Nephron (organoid): Measurements from ENCODE around the gene TEF.
A peak's percentile ranks its signal among the peaks of the same experiment; 100 is the strongest.
"Not testable (repeated sequence)": the region's sequence is repeated elsewhere in the genome, so short reads cannot be mapped to it uniquely, and the experiment has no call there.

ENCODE experiments used
- H3K27ac Mint-ChIP-seq, 3 experiments: 2 replicates each; pipeline ENCODE4 v1.8.0; 2020; ENCODE audit warnings: mixed read lengths in 3 of 3, mild to moderate bottlenecking in 2 of 3, moderate library complexity in 1 of 3
- H3K27me3 Mint-ChIP-seq: 2 replicates; pipeline ENCODE4 v1.8.0; 2021; ENCODE audit warnings: low read depth, mild to moderate bottlenecking, moderate library complexity, mixed read lengths
- H3K36me3 Mint-ChIP-seq: 2 replicates; pipeline ENCODE4 v1.8.0; 2020; ENCODE audit warnings: low read depth, mixed read lengths
- H3K4me1 Mint-ChIP-seq: 2 replicates; pipeline ENCODE4 v1.8.0; 2020; ENCODE audit warnings: mixed read lengths
- H3K4me3 Mint-ChIP-seq, 3 experiments: 2 replicates each; pipeline ENCODE4 v1.8.0; 2020; ENCODE audit warnings: mild to moderate bottlenecking in 3 of 3, mixed read lengths in 3 of 3, moderate library complexity in 2 of 3
- H3K9me3 Mint-ChIP-seq: 2 replicates; pipeline ENCODE4 v1.8.0; 2020; ENCODE audit warnings: mixed read lengths
- TF ChIP-seq, protein P1 (sequence below), 3 experiments: fragments of 200-600 bp; sonication (generic); IDR thresholded peaks; one replicate each; pipeline ENCODE4 v1.5.0; 2021; ENCODE audit warnings: antibody characterized with exemption in 3 of 3; ENCODE audit not compliant: unreplicated experiment in 3 of 3

Gene TEF

GRCh38 chr22:41401781-41402648 is 20.3 kb downstream of the TEF start:
- Mint-ChIP-seq H3K27ac (peak overlapping the region in 2 of 3 experiments; percentile 48 to 77), H3K4me1 (peaks cover 17% of the 10 kb centered on the region), H3K36me3 (peaks cover 10% of the 10 kb centered on the region), H3K9me3 (no peaks in the 10 kb centered on the region), H3K4me3 (no peak overlapping the region), H3K27me3 (peaks cover 3% of the 10 kb centered on the region)
- TF ChIP-seq, protein P1, sequence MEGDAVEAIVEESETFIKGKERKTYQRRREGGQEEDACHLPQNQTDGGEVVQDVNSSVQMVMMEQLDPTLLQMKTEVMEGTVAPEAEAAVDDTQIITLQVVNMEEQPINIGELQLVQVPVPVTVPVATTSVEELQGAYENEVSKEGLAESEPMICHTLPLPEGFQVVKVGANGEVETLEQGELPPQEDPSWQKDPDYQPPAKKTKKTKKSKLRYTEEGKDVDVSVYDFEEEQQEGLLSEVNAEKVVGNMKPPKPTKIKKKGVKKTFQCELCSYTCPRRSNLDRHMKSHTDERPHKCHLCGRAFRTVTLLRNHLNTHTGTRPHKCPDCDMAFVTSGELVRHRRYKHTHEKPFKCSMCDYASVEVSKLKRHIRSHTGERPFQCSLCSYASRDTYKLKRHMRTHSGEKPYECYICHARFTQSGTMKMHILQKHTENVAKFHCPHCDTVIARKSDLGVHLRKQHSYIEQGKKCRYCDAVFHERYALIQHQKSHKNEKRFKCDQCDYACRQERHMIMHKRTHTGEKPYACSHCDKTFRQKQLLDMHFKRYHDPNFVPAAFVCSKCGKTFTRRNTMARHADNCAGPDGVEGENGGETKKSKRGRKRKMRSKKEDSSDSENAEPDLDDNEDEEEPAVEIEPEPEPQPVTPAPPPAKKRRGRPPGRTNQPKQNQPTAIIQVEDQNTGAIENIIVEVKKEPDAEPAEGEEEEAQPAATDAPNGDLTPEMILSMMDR (IDR thresholded peaks at IDR 0.05; ENCODE audit: unreplicated experiment in 3 of 3), result no peak

DNA sequence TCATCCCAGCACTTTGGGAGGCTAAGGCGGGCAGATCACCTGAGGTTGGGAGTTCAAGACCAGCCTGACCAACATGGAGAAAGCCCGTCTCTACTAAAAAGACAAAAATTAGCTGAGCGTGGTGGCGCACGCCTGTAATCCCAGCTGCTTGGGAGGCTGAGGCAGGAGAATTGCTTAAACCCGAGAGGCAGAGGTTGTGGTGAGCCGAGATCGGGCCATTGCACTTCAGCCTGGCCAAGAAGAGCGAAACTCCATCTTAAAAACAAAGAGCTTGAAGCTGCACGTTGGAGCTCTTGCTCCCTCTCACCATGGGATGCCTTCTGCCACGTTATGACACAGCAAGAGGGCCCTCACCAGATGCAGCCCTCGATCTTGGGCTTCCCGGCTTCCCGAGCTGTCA is 21.1 kb downstream of the TEF start:
- peaks cover 17% of the 10 kb centered on the region for H3K4me1 Mint-ChIP-seq
- not testable (repeated sequence) for H3K4me3 Mint-ChIP-seq, H3K27ac Mint-ChIP-seq, H3K27me3 Mint-ChIP-seq, H3K9me3 Mint-ChIP-seq, H3K36me3 Mint-ChIP-seq

DNA sequence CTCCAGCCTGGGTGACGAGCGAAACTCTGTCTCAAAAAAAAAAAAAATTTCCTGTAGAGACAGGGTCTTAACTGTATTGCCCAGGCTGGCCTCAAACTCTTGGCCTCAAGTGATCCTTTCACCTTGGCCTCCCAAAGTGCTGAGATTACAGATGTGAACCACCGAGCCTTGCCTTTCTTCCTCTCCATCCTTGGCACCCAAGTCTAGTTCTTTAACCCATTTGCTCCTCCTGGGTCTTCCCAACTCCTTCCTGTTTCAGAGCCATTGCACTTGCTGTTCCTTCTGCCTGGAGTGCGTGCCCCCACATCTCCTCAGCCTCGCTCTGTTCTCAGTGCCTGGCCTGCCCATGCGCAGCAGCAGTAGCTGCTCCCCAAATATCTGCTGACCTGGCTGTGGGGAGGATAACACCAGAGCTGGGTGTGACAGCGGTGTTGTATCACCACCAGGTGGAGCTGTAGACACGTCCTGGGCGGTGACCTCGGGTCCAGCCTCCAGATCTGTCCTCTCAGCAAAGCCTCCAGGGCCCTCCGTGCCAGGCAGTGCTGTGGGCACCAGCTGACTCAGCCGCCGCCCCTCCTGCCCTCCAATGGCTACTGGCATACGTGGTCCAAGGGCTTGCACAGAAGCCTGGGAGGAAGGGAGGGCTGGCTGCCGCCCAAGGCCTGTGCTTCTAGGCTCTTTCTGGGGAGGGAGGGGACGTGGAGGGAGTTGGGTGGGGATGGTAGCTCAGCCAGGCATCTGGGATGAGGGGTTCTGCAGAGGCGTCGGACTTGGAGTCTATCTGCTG is 22.0 kb downstream of the TEF start:
- H3K36me3 Mint-ChIP-seq, result no peaks in the 10 kb centered on the region
- H3K27me3 Mint-ChIP-seq, result peaks cover 3% of the 10 kb centered on the region
- H3K4me1 Mint-ChIP-seq, result peaks cover 17% of the 10 kb centered on the region
- TF ChIP-seq, protein P1 (IDR thresholded peaks at IDR 0.05; ENCODE audit: unreplicated experiment in 3 of 3), result peak; percentile 92 to 96 (median 95)
- no peaks in the 10 kb centered on the region for H3K9me3 Mint-ChIP-seq
- peak overlapping the region in 2 of 3 experiments; percentile 27 to 48 for H3K27ac Mint-ChIP-seq
- peak overlapping the region in 1 of 3 experiments; percentile 28 for H3K4me3 Mint-ChIP-seq

GRCh38 chr22:41405588-41405987 is 23.8 kb downstream of the TEF start:
- H3K36me3 Mint-ChIP-seq, result no peaks in the 10 kb centered on the region
- H3K27me3 Mint-ChIP-seq, result peaks cover 3% of the 10 kb centered on the region
- TF ChIP-seq, protein P1 (IDR thresholded peaks at IDR 0.05; ENCODE audit: unreplicated experiment in 3 of 3), result no peak
- no peak overlapping the region for H3K27ac Mint-ChIP-seq
- H3K4me1 Mint-ChIP-seq, result peaks cover 17% of the 10 kb centered on the region
- no peak overlapping the region for H3K4me3 Mint-ChIP-seq
- H3K9me3 Mint-ChIP-seq, result no peaks in the 10 kb centered on the region

GRCh38 chr22:41406410-41406809 is 24.7 kb downstream of the TEF start:
- H3K27ac Mint-ChIP-seq, result no peak overlapping the region
- peaks cover 3% of the 10 kb centered on the region for H3K27me3 Mint-ChIP-seq
- H3K4me1 Mint-ChIP-seq, result peaks cover 17% of the 10 kb centered on the region
- H3K9me3 Mint-ChIP-seq, result no peaks in the 10 kb centered on the region
- H3K36me3 Mint-ChIP-seq, result no peaks in the 10 kb centered on the region
- TF ChIP-seq, protein P1 (IDR thresholded peaks at IDR 0.05; ENCODE audit: unreplicated experiment in 3 of 3), result no peak
- H3K4me3 Mint-ChIP-seq, result no peak overlapping the region

DNA sequence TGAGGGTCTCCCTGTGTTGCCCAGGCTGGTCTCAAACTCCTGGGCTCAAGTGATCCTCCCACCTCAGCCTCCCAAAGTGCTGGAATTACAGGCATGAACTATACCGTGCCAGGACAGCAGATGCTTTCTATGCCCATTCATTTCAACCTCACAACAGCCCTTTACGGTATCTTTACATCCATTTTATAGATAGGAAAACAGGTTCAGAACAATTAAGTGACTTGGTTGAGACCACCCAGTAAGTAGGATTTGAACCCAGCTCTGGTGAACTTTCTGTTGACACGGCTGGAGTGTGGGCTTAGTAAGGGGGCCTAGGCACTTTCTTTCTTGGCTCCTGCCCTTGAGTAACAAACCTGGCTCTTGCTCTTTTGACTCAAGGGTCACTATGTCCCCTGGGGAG is 25.7 kb downstream of the TEF start:
- Mint-ChIP-seq H3K4me3 (no peak overlapping the region), H3K27me3 (peaks cover 3% of the 10 kb centered on the region), H3K9me3 (no peaks in the 10 kb centered on the region), H3K4me1 (peaks cover 14% of the 10 kb centered on the region), H3K27ac (no peak overlapping the region), H3K36me3 (no peaks in the 10 kb centered on the region)
- TF ChIP-seq, protein P1 (IDR thresholded peaks at IDR 0.05; ENCODE audit: unreplicated experiment in 3 of 3), result no peak
